PC-3 (cell line): ENCODE measurements around the gene NFIX. TPM values are rescaled to one million over a fixed set of nuclear protein-coding genes. Genes with fewer than 3 reads are reported as not detected.

Experiments
- ATAC-seq: fragments of 200-7000 bp; cut with Tn5 transposase; 2 replicates; pipeline ENCODE4 v1.9.1; 2020; ENCODE audit warnings: mild to moderate bottlenecking, moderate library complexity
- BruUV-seq: library from RNA; stranded (reverse); fragments of 400-500 nt; replicated peaks from 2 replicates; lab custom pipeline; 2021; lab: Mats Ljungman, UMichigan
- CTCF ChIA-PET: fragments of 300-600 bp; sonication (Branson Sonifier 250); formaldehyde crosslinking; loops from one replicate; lab custom pipeline; 2022; ENCODE audit warnings: antibody characterized with exemption; lab: Charles Lee
- POLR2A ChIA-PET: fragments of 300-600 bp; sonication (Branson Sonifier 250); formaldehyde crosslinking; loops from one replicate; lab custom pipeline; 2022; ENCODE audit warnings: antibody characterized with exemption; ENCODE audit not compliant: unreplicated experiment; lab: Charles Lee
- DNase-seq: peaks from one replicate; pipeline ENCODE4 v3.0.0-alpha.2; 2015
- H2AFZ ChIP-seq: fragments of 300-600 bp; sonication (generic); 2 replicates; pipeline ENCODE4 v1.6.0; 2016; ENCODE audit warnings: antibody characterized with exemption, low read length
- H3F3A ChIP-seq: fragments of 300-600 bp; sonication (generic); one replicate; pipeline ENCODE4 v1.6.0; 2017; ENCODE audit warnings: antibody characterized with exemption, low read length, control low read depth, mild to moderate bottlenecking; ENCODE audit not compliant: unreplicated experiment
- H3K27ac ChIP-seq: fragments of 300-600 bp; sonication (generic); 2 replicates; pipeline ENCODE4 v1.5.1; 2016; ENCODE audit warnings: mild to moderate bottlenecking, low read length
- H3K27me3 ChIP-seq: fragments of 300-600 bp; sonication (generic); 2 replicates; pipeline ENCODE4 v1.6.1; 2016; ENCODE audit warnings: low read length, mixed read lengths
- H3K36me3 ChIP-seq: fragments of 300-600 bp; sonication (generic); 2 replicates; pipeline ENCODE4 v1.6.1; 2016; ENCODE audit warnings: low read depth, mixed run types, low read length, mixed read lengths
- H3K4me1 ChIP-seq: fragments of 300-600 bp; sonication (generic); 2 replicates; pipeline ENCODE4 v1.5.1; 2016; ENCODE audit warnings: low read length; ENCODE audit not compliant: insufficient read depth
- H3K4me2 ChIP-seq: fragments of 300-600 bp; sonication (generic); 2 replicates; pipeline ENCODE4 v1.6.0; 2016; ENCODE audit warnings: low read length
- H3K4me3 ChIP-seq: fragments of 300-600 bp; sonication (generic); 2 replicates; pipeline ENCODE4 v1.5.1; 2016; ENCODE audit warnings: mild to moderate bottlenecking, low read length, mixed read lengths
- H3K79me2 ChIP-seq: fragments of 300-600 bp; sonication (generic); 2 replicates; pipeline ENCODE4 v1.6.1; 2017; ENCODE audit warnings: low read length, mixed read lengths
- H3K9ac ChIP-seq: fragments of 300-600 bp; sonication (generic); 2 replicates; pipeline ENCODE4 v1.6.0; 2016; ENCODE audit warnings: mild to moderate bottlenecking, low read length
- H3K9me2 ChIP-seq: fragments of 300-600 bp; sonication (generic); replicated peaks from 2 replicates; pipeline ENCODE4 v1.6.1; 2016; ENCODE audit warnings: mixed run types, low read length, mixed read lengths
- H3K9me3 ChIP-seq: fragments of 300-600 bp; sonication (generic); 2 replicates; pipeline ENCODE4 v1.6.1; 2016; ENCODE audit warnings: low read length, mixed read lengths
- H4K20me1 ChIP-seq: fragments of 300-600 bp; sonication (generic); 2 replicates; pipeline ENCODE4 v1.6.1; 2016; ENCODE audit warnings: low read length, mixed read lengths
- EZH2 ChIP-seq: fragments of 300-600 bp; sonication (generic); IDR thresholded peaks from one replicate; pipeline ENCODE4 v1.6.1; 2017; ENCODE audit warnings: antibody characterized with exemption, mild to moderate bottlenecking, low read length; ENCODE audit not compliant: unreplicated experiment
- EZH2phosphoT487 ChIP-seq: fragments of 300-600 bp; sonication (generic); IDR thresholded peaks from 2 replicates; pipeline ENCODE4 v1.6.1; 2018; ENCODE audit warnings: mild to moderate bottlenecking, antibody characterized with exemption, low read length, borderline replicate concordance
- intact Hi-C: fragments of 100-400 bp; cut with micrococcal nuclease; formaldehyde crosslinking; loops from 2 replicates; pipeline ENCODE4 v1.9.0; 2023
- total RNA-seq: library from RNA; depleted of rRNA; stranded (reverse); fragments of >200 nt; gene quantifications from 2 replicates; pipeline ENCODE4 v1.2.3, GENCODE V29; 2014
- TF ChIP-seq, protein P1 (sequence below): fragments of 300-600 bp; sonication (generic); conservative IDR thresholded peaks from 2 replicates; pipeline ENCODE4 v1.5.1; 2017; ENCODE audit warnings: antibody characterized with exemption, low read depth, mild to moderate bottlenecking, low read length

NFIX gene
- total RNA-seq, 1 experiment from 2014 or later: 43.3 TPM

DNA sequence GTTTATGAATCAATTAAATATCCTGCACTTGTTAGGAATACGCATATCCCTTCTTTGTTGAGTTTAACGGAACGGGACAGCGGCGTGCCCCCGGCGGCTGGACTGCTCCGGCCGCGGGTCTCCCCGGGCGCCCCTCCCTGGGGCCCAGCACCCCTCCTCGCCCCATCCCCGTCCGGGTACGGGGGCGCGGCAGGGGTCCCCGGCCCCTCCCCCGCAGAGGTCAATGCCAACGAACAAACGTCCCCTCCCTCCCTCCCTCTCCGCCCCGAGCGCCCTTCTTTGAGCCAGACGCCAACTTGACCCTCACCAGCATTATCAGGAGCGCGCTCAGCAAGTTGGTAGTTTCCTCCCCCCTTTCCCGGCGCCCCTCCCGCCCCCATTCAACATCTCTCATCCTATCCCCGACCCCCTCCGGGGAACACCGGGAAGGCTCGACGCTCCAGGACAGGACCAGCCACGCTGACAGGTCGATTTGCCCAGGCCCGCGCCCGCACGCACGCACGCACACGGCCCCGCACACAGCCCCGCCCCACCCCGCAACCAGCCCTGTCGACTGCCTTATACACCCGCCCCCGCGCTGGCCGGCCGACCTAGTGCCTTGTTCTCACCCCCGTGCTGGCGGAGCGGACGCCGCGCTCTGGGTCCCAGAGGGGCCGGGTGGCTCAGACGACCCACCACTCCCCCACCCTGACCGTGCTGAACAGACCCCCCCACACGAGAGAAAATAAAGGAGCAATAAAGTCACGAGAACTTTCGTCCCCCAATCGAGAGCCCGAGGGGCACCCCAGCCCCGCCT lies 102.4 kb downstream of the NFIX start:
- TF ChIP-seq, protein P1, sequence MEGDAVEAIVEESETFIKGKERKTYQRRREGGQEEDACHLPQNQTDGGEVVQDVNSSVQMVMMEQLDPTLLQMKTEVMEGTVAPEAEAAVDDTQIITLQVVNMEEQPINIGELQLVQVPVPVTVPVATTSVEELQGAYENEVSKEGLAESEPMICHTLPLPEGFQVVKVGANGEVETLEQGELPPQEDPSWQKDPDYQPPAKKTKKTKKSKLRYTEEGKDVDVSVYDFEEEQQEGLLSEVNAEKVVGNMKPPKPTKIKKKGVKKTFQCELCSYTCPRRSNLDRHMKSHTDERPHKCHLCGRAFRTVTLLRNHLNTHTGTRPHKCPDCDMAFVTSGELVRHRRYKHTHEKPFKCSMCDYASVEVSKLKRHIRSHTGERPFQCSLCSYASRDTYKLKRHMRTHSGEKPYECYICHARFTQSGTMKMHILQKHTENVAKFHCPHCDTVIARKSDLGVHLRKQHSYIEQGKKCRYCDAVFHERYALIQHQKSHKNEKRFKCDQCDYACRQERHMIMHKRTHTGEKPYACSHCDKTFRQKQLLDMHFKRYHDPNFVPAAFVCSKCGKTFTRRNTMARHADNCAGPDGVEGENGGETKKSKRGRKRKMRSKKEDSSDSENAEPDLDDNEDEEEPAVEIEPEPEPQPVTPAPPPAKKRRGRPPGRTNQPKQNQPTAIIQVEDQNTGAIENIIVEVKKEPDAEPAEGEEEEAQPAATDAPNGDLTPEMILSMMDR: no peak
- TF ChIP-seq EZH2phosphoT487 (no peak), EZH2 (no peak)
- CTCF ChIA-PET: interaction anchor here (1.7 kb wide), 1 partner anchor 120 kb away, joined by 9 read pairs; no protein-coding TSS in a partner anchor
- POLR2A ChIA-PET: no interaction called here
- H3K27ac ChIP-seq: no peak overlapping the region
- no peak for DNase-seq
- ATAC-seq: no peak
- H3K4me1 ChIP-seq: peaks cover 17% of the 10 kb centered on the region; the same call in 1 of the 2 replicates
- H3F3A ChIP-seq: no peaks in the 10 kb centered on the region
- 0 out of 2 replicates have a peak overlapping the region, but pooled peaks have one; percentile 21 for H2AFZ ChIP-seq
- no peaks in the 10 kb centered on the region for H4K20me1 ChIP-seq
- no peaks in the 10 kb centered on the region for H3K27me3 ChIP-seq
- no peaks in the 10 kb centered on the region for H3K36me3 ChIP-seq
- no peaks in the 10 kb centered on the region for H3K9me2 ChIP-seq
- intact Hi-C loops: no loop called here
- no TSS peak for BruUV-seq
- no peaks in the 10 kb centered on the region for H3K9me3 ChIP-seq
- H3K4me2 ChIP-seq: peak overlapping the region; percentile 83
- no peak overlapping the region for H3K9ac ChIP-seq
- H3K79me2 ChIP-seq: no peaks in the 10 kb centered on the region
- peak overlapping the region; percentile 49 for H3K4me3 ChIP-seq

DNA sequence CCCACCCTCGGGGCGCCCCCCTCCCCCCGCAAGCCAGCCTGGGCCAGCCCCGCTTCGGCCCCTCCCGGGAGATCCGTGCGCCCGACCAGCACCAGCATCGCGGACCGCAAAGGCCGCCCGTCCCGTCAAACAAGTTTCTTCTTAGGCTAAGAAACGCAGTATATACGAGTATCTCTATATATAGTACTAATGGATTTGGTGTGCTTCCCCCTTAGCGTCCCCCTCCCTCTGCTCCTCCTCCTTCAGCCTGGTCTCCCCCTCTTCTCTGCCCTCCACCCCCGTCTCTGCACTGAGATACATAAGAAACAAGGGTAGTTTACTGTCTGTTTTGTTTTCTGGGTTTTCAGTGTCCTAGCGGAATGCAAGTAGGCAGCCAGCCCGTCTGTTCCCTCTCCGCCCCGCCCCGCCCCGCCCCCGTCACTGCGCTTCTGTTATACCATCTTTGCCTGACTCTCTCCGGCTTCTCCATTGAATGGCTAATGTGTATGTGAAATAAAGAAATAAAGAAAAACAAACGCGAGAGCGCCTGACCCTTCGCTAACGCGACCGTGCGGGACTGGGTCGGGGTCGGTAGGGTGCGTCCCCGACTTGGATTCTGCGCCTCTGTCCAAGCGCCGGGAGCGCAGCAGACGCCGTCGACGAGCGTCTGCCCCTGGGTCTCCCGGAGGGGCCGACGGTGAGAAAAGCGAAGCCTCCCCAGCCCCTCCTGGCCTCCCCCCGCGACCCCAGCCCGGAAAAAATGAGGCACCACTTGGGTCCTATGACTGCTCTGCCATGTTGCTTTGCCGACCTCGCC lies 103.2 kb downstream of the NFIX start:
- Histone ChIP-seq H4K20me1 (no peaks in the 10 kb centered on the region), H3K4me1 (peaks cover 21% of the 10 kb centered on the region; the same call in 1 of the 2 replicates), H3K9me3 (no peaks in the 10 kb centered on the region), H3K27me3 (no peaks in the 10 kb centered on the region), H3K27ac (no peak overlapping the region), H3K79me2 (no peaks in the 10 kb centered on the region), H3K9ac (no peak overlapping the region), H3F3A (no peaks in the 10 kb centered on the region), H2AFZ (no peak overlapping the region), H3K4me3 (no peak overlapping the region), H3K4me2 (peak overlapping the region; percentile 37), H3K9me2 (no peaks in the 10 kb centered on the region), H3K36me3 (no peaks in the 10 kb centered on the region)
- intact Hi-C loops: no loop called here
- CTCF ChIA-PET: no interaction called here
- DNase-seq (peak; percentile 71), ATAC-seq (no peak)
- POLR2A ChIA-PET: no interaction called here
- no TSS peak for BruUV-seq
- TF ChIP-seq EZH2phosphoT487 (no peak), EZH2 (no peak)
- TF ChIP-seq, protein P1: no peak
